Retinal pigment epithelial cell (primary cell): Measurements from ENCODE around the gene FANCG.

Experiments used
- DNase-seq: peaks from one replicate; pipeline ENCODE4 v3.0.0-alpha.2; 2010; ENCODE audit warnings: low read depth
- H3K4me3 ChIP-seq: 2 replicates; pipeline ENCODE4 v1.5.1; 2011; ENCODE audit warnings: mild to moderate bottlenecking, low read length, control low read depth, moderate library complexity
- TF ChIP-seq, protein P1 (sequence below): conservative IDR thresholded peaks from 2 replicates; pipeline ENCODE4 v1.5.1; 2011; ENCODE audit warnings: low read depth, low read length, control low read depth, inconsistent platforms

Gene FANCG

DNA sequence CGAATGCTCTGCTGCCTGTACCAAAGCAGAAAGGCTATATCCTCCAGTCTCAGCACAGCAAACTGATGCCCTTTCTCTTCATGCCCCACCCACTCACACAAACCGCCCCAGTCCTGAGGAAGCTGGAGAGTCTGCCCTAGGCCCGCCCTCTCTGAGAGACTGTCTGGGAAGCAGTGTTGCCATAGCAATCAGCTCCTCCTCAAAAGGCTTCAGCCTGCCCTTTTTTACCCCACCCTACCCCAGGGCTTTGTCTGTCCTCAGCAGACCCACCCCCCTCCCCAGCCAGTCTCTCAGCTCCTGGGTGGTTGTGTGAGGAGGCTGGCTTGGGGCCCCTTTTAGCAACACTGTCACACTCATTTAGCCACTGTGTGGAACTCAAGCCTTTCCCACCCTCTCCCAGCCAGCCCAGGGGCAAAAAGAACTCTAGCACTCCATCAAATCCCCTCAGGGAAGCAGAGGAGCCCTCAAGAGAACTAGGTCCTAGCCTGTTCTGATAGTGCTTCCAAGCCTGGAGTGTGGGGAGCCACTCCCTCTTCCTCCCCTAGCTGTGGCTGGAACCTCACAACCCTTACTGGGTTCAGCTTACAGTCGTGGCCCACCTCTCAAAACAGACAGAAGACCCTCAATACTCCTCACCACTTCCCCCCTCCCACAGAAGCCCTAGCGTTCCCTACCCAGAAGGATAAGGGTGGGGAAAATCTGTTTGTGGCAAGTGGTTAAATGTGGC is 34.5 kb upstream of the FANCG start:
- TF ChIP-seq, protein P1, sequence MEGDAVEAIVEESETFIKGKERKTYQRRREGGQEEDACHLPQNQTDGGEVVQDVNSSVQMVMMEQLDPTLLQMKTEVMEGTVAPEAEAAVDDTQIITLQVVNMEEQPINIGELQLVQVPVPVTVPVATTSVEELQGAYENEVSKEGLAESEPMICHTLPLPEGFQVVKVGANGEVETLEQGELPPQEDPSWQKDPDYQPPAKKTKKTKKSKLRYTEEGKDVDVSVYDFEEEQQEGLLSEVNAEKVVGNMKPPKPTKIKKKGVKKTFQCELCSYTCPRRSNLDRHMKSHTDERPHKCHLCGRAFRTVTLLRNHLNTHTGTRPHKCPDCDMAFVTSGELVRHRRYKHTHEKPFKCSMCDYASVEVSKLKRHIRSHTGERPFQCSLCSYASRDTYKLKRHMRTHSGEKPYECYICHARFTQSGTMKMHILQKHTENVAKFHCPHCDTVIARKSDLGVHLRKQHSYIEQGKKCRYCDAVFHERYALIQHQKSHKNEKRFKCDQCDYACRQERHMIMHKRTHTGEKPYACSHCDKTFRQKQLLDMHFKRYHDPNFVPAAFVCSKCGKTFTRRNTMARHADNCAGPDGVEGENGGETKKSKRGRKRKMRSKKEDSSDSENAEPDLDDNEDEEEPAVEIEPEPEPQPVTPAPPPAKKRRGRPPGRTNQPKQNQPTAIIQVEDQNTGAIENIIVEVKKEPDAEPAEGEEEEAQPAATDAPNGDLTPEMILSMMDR, result no peak
- peak; percentile 82 for DNase-seq
- peak overlapping the region; percentile 87 for H3K4me3 ChIP-seq

DNA sequence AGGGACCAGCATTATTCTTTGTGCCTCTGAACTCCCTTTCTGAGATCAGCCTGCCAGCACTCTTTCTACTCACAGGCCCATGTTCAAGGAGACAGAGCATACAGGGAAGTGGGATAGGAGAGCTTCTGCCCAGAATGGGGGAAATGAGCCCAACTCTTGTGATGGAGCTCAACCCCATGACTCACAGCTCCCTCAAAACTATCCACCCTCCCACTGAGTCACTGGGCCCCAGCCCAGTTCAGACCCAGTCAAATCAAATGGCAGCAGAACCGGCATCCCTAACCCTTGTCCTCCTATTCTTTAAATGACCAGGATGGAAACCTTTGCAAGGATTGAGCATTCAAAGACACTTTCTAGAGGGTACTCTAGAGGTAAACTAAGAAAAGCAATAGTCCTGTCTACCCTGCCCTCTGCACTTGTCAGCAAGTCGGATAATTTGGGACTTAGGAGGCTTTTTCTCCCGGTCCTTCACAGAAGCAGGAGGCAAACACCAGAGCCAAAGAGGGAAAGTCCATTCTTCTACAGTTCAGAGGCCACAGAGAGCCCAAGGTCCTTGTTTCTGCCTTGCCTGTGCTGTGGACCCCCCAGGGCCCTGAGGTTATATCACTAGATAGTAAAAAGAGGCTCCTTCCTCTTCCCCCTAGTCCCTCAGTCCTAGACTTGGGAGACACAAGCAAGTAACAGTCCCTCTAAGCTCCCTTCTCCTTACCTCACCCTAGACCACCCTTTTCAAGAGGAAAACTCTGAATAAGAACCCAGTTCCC is 32.7 kb upstream of the FANCG start:
- TF ChIP-seq, protein P1, result no peak
- H3K4me3 ChIP-seq, result peak overlapping the region; percentile 44
- peak; percentile 43 for DNase-seq

DNA sequence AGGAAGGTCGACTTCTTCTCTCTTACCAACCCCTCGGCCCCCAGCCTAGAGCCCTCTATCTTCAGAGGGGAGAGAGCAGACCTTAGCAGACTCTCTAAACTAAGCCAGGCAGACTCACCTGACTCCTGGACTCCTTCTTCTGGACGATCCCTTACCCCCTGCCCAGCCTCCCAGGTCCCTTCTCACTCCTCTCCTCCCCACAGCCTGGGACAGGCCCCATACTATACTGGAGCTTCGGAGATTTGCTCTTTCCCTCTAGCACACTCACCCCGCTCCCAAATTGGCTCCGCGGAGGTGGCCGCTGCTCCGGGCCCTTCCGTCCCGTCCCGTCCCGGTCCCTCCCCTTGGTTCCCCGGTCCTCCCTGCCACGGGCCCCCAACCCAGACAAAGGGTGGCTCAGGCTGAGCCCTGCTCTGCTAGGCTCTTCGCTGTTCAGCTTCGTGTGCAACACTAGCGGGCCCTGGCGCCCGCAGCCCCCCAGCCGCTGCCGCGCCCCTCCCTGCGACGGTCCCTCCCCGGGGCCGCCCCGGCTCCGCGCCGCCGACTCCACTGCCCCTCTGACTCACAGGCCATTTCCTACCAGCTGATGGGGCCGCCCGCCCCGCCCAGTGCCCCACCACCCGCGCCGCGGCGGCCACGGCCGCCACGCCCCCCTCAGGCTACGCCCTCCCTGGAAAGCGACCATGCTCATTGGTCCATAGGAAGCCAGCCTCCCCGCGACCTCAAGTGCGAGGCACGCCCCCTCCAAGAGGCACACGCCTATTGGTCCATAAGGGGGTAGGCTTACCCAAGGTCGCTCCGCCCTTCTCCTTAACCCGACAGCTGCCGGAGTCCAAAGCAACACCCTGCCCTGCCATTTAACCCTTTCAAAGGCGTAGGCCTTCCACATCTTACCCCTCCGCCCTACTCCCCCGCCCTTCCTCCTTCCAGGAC is 31.5 kb upstream of the FANCG start:
- TF ChIP-seq, protein P1, result no peak
- DNase-seq, result peak; percentile 97
- H3K4me3 ChIP-seq, result peak overlapping the region; percentile 88

DNA sequence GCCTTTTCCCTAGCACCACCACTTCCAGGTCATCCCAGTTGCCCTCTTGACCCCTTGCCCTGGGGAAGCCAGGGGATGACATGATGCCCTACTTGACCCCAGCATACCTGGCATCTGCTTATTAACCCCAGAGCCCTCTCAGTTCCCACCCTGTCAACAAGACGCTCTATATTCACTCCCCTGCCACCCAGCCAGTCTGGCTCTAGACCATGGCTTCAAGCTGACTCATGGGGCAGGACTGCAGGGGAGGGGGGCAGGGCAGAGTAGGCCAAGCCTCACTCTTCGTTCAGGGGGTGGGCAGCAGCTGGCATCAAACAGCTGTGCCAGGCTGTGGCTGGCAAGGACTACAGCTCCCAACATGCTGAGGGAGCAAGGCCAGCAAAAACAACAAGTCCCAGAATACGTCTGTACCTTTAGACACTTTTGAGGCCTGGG is 30.6 kb upstream of the FANCG start:
- peak; percentile 77 for DNase-seq
- TF ChIP-seq, protein P1, result no peak
- peak overlapping the region; percentile 88 for H3K4me3 ChIP-seq

DNA sequence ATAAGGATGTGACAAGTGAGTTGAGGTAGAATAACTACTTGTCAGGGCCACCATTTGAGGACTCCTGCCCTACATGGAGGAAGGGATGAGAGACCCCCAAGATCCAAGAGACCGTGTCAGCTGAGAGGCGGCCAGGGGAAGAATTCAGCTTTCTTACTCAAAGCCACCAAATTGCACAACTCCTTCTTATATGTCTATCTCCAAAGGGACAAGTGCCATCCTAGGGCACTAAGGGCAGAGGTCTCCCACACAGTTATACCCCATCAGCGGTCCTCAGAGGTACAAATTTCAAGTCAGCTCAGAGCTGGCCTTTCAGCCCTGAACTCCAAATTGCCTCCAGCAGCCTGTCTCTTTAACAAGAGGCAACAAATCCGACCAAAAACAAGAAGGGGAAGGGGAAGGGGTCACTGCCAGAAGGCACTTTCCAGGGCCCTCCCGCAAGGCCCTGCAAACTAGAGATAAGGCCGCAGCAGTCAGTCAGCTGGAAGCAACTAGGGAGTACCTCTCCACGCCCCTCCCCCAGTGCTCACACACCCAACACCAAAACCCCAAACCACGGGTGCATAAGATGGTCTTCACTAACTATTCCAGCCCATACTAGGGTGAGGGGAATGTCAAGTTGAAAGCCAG is 29.3 kb upstream of the FANCG start:
- no peak for DNase-seq
- TF ChIP-seq, protein P1, result no peak
- no peak overlapping the region for H3K4me3 ChIP-seq

DNA sequence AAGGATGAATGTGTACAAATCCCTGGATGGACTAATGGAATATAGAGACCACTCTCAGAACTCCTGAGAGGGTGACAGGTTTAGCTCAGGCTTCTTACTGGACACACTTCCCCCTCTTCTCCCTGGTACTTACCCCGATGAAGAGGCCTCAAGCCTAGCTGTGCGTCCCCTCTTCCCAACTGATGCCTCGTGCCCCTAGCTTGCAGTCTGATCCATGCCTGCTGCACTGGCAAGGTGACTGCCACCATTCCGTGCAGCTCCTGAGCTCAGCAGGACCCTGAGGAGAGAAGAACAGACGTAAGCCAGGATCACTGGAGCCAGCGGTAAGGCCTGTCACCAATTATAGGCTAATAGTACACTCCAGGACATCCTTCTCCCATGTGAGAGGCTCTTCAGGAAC is 28.7 kb upstream of the FANCG start:
- no peak overlapping the region for H3K4me3 ChIP-seq
- no peak for DNase-seq
- TF ChIP-seq, protein P1, result no peak
